Dedifferentiated amniotic fluid mesenchymal stem cell (primary cell): ENCODE measurements around the gene HRG.
A peak's percentile ranks its signal among the peaks of the same experiment; 100 is the strongest.
"Not testable (repeated sequence)": the region's sequence is repeated elsewhere in the genome, so short reads cannot be mapped to it uniquely, and the experiment has no call there.

Experiments
- DNase-seq: peaks from one replicate; pipeline ENCODE4 v3.0.0-alpha.2; 2016; ENCODE audit errors: extremely low spot score

The HRG gene, protein sequence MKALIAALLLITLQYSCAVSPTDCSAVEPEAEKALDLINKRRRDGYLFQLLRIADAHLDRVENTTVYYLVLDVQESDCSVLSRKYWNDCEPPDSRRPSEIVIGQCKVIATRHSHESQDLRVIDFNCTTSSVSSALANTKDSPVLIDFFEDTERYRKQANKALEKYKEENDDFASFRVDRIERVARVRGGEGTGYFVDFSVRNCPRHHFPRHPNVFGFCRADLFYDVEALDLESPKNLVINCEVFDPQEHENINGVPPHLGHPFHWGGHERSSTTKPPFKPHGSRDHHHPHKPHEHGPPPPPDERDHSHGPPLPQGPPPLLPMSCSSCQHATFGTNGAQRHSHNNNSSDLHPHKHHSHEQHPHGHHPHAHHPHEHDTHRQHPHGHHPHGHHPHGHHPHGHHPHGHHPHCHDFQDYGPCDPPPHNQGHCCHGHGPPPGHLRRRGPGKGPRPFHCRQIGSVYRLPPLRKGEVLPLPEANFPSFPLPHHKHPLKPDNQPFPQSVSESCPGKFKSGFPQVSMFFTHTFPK

DNA sequence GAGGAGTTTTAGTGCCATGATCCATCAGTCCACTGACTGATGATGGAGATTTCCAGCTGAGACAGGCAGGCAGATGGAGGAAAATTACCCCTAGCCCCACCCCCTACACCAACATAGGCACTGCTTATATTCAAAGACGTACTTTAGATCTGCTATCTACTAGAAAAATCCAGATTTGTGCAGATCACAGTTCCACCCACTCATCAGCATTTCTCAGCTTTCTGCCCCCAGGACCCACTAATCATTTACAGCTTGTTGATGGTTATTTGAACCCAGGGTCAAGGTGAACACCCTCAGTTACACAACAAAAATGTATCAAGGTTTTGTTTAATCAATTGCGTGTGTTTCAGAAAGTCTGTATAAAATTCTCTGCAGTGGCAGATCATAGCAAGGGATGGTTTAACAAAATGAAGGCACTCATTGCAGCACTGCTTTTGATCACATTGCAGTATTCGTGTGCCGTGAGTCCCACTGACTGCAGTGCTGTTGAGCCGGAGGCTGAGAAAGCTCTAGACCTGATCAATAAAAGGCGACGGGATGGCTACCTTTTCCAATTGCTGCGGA lies at the start of gene HRG:
HRG (plus strand) TSS at position 390 of the 564 bp plus-strand sequence; CDS start at position 408, 18 bp downstream.
- DNase-seq: no peak

DNA sequence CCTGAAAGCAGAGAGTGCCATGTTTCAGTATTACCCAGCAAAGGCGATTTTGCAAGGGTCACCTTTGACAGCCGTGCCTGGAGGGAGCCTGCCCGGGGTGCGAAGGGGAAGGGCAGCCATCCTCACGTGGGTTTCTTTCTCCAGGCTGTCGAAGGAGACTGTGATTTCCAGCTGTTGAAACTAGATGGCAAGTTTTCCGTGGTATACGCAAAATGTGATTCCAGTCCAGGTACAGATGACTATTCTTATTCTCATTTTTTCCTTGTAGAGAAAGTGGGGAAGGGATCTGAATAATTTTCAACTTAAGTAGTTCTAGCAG lies 49.6 kb upstream of the HRG start:
- DNase-seq: no peak

DNA sequence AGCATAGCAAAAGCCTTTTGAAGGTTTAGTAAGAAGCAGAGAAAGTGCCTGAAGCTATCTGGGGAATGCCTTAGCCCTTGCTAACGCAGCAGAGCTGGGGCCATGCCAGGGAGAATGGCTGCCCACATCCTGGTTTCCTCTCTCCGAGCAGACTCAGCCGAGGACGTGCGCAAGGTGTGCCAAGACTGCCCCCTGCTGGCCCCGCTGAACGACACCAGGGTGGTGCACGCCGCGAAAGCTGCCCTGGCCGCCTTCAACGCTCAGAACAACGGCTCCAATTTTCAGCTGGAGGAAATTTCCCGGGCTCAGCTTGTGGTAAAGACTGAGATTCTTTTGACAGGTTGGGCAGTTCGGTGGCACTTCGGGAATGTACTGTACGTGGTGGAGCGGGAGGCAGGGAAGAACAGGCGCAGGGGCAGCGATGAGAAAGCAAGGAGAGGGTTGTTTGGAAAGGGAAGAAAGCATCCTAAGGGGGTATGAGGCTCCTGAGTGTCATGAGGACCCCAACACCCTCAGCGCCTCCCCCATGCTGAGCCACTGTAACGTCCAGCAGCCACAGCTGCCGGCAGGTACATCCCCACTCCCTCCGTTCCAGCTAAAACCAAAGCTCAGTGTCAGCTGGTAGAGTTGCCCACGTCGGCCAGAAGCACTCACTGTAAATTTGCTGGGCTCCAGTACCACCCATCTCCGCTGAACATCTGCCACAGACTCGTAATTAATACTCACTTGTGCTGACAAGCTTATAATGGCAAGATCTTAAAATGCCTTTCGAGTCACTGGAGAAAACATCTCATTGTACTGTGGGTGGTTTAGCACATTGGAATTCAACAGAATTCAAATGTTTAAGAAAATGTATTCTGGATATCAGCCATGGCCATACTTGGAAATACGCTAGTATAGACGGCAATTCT lies 48.5 kb upstream of the HRG start:
- peak; percentile 96 for DNase-seq

DNA sequence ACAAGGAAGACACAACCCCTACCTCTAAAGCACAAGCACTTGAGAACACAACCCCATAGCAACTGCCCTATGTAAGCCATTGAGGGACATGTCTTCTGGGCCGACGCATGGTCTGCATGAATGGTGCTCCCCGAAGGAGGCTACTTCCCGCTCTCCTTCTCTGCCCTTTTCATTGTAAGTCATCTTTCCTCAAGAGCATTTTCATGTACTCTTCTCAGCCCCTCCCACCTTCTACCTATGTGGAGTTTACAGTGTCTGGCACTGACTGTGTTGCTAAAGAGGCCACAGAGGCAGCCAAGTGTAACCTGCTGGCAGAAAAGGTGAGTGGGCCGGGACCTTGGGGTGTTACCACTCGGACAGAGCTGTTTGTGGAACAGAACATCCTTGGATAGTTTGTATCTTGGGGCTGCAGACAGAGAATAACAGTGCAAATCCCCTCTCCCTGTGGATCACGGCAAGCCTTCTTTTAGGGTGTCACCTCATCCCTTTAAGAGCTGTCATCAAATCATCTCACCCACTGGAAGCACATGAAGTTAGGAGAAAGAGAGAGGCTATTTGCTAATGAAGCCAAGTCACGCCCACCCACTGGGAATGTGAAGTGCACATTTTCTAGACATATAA lies 47.4 kb upstream of the HRG start:
- no peak for DNase-seq

DNA sequence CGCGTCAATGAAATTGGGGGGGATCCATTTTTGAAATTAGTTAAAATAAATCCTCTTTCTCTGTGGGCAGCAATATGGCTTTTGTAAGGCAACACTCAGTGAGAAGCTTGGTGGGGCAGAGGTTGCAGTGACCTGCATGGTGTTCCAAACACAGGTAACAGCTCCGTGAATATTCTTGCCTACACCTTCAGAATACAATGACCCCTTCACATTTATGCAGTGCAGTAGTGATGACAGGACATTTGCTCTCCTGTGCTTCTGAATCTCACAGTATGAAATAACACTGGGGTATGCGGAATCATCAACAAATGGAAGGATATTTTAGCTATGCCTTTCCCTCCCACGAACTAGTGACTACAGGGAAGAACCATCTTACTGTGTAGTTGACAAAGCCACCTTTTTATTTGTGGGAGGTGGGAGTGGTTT lies 46.0 kb upstream of the HRG start:
- DNase-seq: no peak

DNA sequence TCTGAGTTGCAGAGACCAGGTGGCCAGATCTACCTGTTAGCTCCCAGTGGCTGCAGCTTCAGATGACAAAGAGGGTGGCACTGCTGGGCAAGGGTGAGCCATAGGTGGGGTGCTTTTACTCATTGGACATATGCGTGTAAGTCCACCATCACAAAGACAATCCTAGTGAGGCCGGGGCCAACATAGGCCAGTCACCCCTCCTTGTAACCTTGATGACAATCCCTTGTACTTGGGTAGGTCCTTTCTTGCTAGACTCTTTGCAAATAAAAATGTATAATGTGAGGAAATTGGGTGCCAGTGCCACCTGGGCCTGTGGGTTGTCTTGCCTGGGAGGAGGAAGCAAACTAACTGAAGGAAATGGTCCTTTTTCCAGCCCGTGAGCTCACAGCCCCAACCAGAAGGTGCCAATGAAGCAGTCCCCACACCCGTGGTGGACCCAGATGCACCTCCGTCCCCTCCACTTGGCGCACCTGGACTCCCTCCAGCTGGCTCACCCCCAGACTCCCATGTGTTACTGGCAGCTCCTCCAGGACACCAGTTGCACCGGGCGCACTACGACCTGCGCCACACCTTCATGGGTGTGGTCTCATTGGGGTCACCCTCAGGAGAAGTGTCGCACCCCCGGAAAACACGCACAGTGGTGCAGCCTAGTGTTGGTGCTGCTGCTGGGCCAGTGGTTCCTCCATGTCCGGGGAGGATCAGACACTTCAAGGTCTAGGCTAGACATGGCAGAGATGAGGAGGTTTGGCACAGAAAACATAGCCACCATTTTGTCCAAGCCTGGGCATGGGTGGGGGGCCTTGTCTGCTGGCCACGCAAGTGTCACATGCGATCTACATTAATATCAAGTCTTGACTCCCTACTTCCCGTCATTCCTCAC lies 45.4 kb upstream of the HRG start:
- DNase-seq: no peak

DNA sequence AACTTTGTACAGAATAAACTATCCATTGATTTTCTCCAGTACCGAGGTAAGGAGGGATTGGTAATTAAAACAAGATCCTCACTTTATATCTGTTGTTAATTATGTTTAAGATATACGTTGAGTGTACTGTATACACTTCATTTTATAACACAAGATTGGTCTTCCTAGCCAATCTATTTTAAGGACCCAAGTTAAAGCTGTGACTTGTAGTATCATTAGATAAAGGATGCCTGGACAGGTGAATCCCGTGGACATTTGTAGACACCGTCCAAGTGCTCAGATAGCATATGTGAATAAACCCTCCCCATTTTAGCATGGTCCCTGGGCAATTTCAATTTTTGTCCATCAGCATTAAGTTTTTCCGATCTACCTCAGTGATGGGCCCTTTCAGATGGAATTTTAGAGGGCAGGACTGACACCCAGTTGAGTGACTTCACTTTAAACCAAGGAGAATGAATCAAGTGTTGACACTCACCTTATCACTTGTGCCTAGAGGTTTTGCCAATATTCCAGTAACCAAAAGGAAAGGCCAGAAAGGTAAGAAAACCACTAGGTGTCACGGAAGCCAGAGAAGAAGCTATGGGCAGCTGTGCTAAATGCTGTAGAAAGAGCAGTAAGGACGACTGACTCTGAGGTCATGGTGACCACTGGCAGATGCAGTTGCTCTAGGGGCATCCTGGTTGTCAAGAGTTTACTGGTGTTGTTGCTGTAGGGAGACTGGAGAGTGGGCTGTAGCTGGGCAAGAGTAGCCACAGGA lies 43.7 kb upstream of the HRG start:
- no peak for DNase-seq

DNA sequence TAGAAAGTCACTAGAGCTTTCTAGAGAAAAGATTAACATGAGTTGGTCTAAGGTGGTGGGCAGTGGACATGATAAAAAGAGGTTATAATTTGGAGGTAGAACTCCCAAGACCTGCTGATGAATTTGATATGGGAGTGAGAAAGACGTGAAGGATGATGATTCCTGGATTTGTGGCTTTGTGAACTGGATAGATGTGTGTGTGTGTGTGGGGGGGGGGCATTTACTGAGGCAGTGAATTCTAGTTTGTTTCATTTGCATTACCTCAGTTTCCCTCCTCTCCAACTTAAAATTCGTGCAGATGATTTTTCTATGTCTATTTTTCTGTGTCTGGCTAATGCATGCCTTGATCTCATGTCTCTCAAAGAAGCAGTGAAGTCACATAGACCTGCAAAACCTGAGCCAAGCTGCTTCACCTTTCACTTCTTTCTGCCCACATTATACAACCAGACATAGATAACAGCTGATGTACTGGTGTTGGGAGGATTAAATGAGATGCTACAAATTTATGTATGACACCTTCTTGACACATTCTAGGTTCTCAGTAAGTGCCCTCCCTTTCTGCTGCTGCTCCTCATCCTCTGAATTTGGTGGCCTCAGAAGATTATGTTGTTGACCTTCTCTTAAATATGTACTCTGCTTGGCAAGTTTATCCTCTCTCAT lies 43.0 kb upstream of the HRG start:
- no peak for DNase-seq

DNA sequence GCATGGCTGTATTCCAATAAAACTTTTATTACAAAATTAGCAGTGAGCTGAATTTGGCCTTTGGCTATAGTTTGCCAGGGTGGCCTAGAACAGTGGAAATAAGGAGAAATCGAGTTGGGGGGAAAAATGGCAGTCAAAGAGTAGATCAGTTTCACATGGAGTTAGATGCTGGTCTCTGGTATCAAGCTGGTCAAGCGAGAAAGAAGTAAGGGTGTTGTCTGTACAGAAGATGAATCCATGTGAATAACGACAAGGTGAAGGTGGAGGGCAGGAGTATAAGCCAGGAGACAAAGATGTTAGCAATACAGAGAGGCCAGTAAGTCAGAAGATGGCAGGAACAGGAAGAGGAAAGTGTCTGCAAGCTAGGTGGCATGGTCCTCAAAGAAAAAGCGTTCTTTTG lies 41.2 kb upstream of the HRG start:
- no peak for DNase-seq

DNA sequence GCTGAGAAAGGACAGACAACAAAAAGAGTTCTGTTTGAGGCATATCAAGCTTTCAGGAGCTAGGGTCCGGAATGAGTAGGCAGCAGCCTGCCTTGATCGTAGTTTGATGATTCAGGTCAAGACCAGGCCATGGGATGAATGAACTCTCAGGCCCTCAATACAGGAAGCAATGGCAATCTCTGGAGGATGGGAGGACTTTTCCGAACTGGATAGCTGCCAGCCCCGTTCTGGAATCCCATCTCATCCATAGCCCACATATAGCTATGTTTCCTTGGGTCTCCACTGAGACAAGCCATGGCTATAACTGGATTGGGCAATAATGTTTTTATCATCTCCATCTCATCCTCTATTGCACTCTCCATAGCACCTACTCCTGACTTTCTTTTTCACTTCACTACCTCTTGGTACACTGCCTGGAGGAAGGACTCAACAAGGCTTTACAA lies 40.2 kb upstream of the HRG start:
- DNase-seq: no peak

DNA sequence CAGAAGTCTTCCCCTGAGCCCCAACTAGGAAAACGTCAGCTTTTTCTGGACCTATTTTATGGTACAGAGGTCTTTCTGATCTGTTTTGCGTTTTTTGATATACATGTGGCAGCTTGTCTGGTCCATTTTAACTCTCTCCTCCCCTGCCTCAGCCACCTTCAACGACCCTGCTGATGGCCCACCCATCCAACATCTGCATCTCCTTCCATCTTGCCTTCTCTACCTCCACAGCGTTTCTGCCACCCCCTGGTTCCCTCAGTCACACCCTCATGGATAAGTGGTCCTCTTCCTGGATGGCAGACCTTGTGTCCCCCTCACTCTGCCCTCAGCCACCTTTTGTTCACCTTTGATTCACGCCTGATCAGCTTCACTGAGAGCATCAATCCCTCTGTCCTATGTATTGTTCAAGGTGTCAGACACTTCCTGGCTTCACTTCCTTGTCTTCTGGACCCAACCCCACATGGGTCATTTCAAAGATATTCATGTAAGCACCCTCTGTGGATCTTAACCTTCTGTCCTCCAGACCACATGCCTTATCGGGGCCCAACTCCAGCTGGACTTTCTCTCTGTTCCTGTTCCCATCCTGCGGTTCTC lies 39.5 kb upstream of the HRG start:
- DNase-seq: no peak

DNA sequence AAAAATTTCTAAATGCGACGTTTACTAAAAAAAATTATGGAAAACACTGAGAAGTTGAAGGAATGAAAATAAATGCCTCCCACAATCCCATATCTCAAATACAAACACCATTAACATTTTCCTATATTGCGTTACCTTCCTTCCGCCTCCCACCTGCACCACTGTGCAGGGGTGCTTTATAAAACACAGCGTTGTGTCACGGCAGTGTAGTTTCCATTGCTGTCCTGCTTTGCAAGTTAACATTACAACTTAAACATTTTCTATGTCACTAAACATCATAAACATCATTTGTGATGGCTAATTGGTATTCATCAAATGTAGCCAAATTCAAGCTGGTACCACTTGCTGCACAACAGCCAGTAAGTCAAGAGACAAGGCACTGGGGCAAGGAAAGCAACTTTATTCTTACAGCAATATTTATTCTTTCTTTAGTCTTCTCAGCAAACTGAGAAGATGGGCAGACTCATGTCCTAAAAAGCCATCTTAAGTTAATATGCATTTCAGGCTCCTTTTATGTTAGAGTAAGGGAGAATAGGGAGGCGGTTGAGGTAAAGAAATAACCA lies 37.9 kb upstream of the HRG start:
- DNase-seq: no peak

DNA sequence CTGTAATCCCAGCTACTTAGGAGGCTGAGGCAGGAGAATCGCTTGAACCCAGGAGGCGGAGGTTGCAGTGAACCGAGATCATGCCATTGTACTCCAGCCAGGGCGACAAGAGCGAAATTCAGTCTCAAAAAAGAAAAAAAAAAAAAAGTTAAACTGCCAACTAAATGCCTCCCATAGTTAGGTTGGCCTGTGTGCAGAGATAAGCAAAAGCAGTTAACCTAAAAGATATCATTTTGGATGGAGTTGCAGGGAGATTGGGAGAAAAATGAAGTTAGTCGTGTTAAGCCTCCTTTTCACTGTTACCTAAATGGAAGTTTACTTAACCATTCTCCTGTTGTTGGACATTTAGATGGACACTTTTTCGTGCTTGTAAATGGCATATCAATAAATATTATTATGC lies 37.1 kb upstream of the HRG start:
- DNase-seq: no peak

DNA sequence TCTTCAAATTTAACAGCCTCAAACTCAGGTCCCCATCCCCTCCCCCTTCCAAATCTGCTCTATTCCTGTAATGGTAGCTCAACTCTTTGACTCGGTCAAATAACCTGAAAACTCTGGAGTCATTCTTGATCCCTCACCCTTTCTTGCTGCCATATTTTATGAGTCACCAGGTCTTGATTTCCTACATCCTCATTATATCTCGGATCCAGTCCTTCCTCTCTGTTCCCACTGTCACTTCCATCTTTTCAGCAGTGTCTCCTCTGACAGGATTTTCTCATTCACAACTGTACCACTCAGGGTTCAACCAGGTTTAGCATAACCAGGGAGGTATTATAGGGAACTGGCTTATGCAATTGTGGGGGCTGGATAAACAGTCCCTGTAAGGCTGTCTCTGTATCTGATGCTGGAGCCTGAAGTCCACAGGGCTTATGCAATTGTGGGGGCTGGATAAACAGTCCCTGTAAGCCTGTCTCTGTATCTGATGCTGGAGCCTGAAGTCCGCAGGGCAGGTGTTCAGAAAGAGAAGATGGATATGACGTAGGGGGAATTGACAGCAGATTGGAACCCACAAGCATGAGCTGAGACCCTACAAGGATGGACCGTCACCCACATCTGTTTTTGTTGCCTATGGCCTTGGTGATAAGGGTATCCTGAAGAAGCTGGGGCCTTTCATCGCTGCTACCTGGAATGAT lies 34.7 kb upstream of the HRG start:
- no peak for DNase-seq

DNA sequence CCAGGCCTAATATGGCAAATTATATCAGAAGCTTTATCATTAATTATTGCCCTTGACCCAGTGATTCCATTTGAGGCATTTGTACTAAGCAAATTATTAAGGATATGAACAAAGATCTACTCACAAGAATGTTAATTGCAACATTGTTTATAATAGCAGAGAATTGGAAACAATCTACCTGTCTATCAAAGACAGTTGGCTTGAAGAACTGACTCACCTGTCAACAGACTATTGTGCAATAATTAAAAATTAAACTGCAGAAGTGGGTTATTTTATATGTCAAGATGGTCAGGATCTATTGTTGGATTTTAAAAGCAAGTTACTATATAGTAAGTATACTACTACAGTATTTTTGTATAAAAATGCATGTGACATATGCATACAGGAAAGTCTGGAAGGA lies 32.3 kb upstream of the HRG start:
- DNase-seq: no peak

DNA sequence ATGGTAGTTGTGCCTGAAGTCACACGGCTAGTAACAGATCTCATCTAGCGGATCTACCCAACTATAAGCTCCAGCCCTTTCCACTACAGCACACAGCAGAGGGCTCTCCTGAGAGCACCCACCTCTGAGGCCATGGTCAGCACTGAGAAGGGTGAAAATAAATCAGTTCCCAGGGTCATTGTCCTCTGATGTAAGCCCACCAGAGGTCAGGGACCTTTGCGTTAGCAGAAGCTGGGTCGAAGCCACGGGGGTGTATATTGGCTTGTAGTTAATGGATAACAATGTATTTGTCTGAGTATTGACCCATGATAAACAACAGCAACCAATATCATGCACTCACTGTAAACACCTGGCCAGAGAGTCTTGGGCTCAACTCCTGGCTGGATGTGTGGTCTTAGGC lies 31.6 kb upstream of the HRG start:
- not testable (repeated sequence) for DNase-seq

DNA sequence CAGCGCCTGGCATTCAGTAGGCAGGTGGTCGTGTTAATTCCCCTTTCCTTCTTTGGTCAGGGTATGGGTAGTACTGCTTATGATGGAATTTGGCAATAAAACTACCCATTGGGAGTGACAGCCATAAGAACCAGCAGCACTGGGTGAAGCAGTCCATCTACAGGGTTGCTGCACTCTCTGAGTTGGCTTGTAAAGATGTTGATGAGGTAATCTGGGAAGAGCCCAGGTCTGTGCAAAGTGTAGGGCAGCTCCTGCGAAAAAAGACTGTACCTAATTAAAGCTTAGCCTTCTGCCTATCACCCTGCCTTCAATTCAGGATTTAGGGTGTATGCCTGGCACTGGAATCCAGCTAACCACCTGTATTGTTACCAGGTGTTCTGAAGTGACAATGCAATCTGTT lies 30.3 kb upstream of the HRG start:
- DNase-seq: no peak

DNA sequence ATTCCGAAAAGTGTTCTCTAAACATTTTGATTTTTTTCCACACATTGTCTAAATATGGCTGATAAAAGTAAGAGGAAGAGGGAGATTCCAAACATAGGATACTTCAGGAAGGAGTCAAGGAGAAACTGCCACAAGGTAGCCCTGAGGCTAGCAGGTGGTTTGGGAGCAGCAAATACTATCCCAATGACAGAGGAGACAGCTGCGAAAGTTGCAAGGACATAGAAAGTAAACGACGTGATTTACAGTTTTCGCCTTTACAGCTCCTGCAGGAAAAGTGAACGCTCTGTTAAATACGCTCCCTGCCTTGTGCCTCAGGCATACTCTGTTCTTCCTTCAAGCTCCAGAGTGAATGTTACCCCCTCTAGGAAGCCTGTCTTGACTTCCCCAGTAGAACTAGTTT lies 29.3 kb upstream of the HRG start:
- DNase-seq: no peak
